NT2/D1 (cell line): ENCODE data around the gene TBC1D23.
"Not testable (repeated sequence)": the region's sequence is repeated elsewhere in the genome, so short reads cannot be mapped to it uniquely, and the experiment has no call there.

Source experiments
- DNase-seq: peaks from one replicate; pipeline ENCODE4 v3.0.0-alpha.2; 2011; ENCODE audit warnings: low read depth, low spot score
- H3K27me3 ChIP-seq: 2 replicates; pipeline ENCODE4 v1.6.0; 2011; ENCODE audit warnings: mild to moderate bottlenecking; ENCODE audit not compliant: insufficient read length, insufficient read depth
- H3K36me3 ChIP-seq: 2 replicates; pipeline ENCODE4 v1.6.1; 2011; ENCODE audit warnings: mild to moderate bottlenecking, low read length, mixed read lengths; ENCODE audit not compliant: insufficient read depth, insufficient read length
- H3K4me1 ChIP-seq: 2 replicates; pipeline ENCODE4 v1.5.1; 2011; ENCODE audit not compliant: insufficient read depth, insufficient read length
- H3K4me3 ChIP-seq: 2 replicates; pipeline ENCODE4 v1.5.1; 2011; ENCODE audit warnings: low read depth; ENCODE audit not compliant: insufficient read length
- H3K9ac ChIP-seq: 2 replicates; pipeline ENCODE4 v1.6.0; 2011; ENCODE audit warnings: low read depth; ENCODE audit not compliant: insufficient read length
- H3K9me3 ChIP-seq: 2 replicates; pipeline ENCODE4 v1.5.1; 2011; ENCODE audit warnings: mild to moderate bottlenecking, low read length; ENCODE audit not compliant: insufficient read depth
- SUZ12 ChIP-seq: IDR thresholded peaks from 2 replicates; pipeline ENCODE4 v1.6.1; 2011; ENCODE audit not compliant: insufficient read length, insufficient read depth; ENCODE audit errors: extremely low read depth
- YY1 ChIP-seq: IDR thresholded peaks from 2 replicates; pipeline ENCODE4 v1.6.1; 2011; ENCODE audit not compliant: insufficient read length, insufficient read depth
- ZNF274 ChIP-seq: IDR thresholded peaks from 2 replicates; pipeline ENCODE4 v1.6.1; 2011; ENCODE audit warnings: mild to moderate bottlenecking, low read depth, low read length

Gene TBC1D23

DNA sequence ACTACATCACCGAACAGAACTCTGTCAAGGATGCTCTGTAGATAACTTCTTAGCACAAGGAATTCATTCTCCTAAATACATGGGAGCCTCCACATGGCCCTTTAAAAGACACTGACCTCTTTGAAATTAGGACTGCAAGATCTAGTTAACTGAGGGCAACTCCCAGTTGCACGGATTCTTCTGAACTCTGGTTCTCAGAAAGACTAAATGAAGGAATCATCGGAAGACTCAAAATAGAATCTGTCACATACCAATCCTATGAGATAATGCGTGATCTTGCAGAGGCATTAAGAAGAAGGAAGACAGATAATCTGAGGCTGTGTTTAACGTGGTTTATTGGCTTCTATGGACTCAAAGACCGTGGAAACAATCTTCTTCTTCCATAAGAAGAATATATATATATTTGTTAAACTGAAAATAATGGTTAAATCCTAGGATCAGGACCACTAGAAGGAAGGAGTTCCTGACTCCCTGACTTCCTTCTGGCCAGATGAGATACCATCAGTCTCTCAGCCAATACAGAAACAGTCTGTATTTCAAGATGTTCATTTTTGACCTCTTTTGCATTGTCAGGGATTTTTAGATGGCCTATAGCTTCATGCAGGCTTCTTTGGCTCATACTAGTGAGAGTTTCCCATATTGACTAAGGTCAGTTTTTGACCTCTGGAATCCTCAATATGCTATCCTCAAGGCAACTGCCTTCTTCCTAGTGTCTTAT, 33.9 kb upstream of the TBC1D23 start:
- TF ChIP-seq YY1, result no peak
- no peak for TF ChIP-seq ZNF274
- TF ChIP-seq SUZ12, result no peak
- Histone ChIP-seq H3K9me3 (0 out of 2 replicates have a peak, but pooled peaks cover 4% of the 10 kb centered on the region), H3K27me3 (no peaks in the 10 kb centered on the region), H3K9ac (no peak overlapping the region), H3K4me1 (no peaks in the 10 kb centered on the region), H3K4me3 (no peak overlapping the region), H3K36me3 (no peaks in the 10 kb centered on the region)
- no peak for DNase-seq

DNA sequence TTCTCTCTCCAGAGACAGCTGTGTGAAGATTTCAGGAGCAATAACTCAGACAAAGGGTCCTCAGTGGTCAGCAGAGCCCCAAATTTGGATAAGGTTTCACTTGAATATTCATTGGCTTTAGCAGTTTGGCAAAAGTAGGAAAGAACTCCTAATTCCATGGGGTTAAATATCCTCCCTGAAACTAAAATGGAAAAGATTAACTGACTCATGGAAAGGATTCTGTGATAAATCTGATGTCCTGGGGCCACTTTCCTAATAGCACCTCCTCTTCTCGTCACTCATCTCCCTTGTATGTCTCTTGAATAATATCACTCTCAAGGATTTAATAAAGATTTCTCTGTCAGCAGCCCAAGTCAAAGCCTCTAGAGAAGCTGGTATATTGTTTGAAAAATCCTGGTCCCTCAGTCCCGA, 33.3 kb upstream of the TBC1D23 start:
- Histone ChIP-seq H3K4me1 (no peaks in the 10 kb centered on the region), H3K9me3 (0 out of 2 replicates have a peak, but pooled peaks cover 4% of the 10 kb centered on the region), H3K36me3 (no peaks in the 10 kb centered on the region), H3K27me3 (no peaks in the 10 kb centered on the region), H3K9ac (no peak overlapping the region), H3K4me3 (no peak overlapping the region)
- DNase-seq, result no peak
- TF ChIP-seq YY1, result no peak
- TF ChIP-seq SUZ12, result no peak
- no peak for TF ChIP-seq ZNF274

- Histone ChIP-seq H3K36me3 (no peaks in the 10 kb centered on the region), H3K4me3 (no peak overlapping the region), H3K9ac (no peak overlapping the region), H3K9me3 (0 out of 2 replicates have a peak, but pooled peaks cover 4% of the 10 kb centered on the region), H3K27me3 (no peaks in the 10 kb centered on the region), H3K4me1 (no peaks in the 10 kb centered on the region)
- no peak for DNase-seq
- TF ChIP-seq ZNF274 (no peak), YY1 (no peak), SUZ12 (no peak)
Observed at GRCh38 chr3:100228247-100228646, 32.5 kb upstream of the TBC1D23 start.

DNA sequence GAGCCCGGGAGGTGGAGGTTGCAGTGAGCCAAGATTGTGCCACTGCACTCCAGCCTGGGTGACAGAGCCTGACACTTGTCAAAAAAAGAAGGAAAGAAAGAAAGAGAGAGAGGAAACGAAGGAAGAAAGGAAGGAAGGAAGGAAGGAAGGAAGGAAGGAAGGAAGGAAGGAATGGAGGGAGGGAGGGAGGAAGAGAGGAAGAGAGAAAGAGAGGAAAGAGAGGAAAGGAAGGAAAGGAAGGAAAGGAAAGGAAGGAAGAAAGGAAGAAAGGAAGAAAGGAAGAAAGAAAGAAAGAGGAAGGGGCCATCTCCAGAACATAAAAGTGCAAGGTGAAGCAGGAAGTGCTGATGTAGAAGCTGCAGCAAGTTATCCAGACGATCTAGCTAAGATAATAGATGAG, 31.6 kb upstream of the TBC1D23 start:
- H3K36me3 ChIP-seq, H3K9ac ChIP-seq, DNase-seq, H3K9me3 ChIP-seq, H3K4me3 ChIP-seq, H3K27me3 ChIP-seq, H3K4me1 ChIP-seq: not testable (repeated sequence)

DNA sequence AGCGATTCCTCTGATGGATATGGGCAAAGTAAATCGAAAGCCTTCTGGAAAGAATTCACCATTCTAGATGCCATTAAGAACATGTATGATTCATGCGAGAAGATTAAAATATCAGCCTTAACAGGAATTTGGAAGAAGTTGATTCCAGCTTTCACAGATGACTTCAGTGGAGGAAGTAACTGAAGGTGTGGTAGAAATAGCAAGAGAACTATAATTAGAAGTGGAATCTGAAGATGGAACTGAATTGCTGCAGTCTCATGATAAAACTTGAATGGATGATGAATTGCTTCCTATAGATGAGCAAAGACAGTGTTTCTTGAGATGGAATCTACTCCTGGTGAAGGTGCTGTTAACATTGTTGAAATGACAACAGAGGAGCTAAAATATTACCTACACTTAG, 30.1 kb upstream of the TBC1D23 start:
- TF ChIP-seq YY1 (no peak), SUZ12 (no peak), ZNF274 (no peak)
- DNase-seq, result no peak
- Histone ChIP-seq H3K9ac (no peak overlapping the region), H3K27me3 (no peaks in the 10 kb centered on the region), H3K36me3 (no peaks in the 10 kb centered on the region), H3K9me3 (0 out of 2 replicates have a peak, but pooled peaks cover 4% of the 10 kb centered on the region), H3K4me1 (no peaks in the 10 kb centered on the region), H3K4me3 (no peak overlapping the region)

DNA sequence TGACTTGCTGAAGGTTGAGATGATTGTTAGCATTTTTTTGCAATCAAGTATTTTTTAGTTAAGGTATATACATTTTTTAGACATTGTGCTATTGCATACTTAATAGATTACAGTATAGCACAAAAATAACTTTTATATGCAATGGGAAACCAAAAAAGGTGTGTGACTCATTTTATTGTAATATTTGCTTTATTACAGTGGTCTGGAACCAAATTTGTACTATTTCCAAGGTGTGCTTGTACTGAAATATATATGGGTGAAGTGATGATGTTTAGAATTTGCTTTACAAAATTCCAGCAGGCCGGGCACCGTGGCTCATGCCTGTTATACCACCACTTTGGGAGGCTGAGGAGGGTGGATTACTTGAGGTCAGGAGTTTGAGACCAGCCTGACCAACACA, 29.1 kb upstream of the TBC1D23 start:
- DNase-seq, result no peak
- H3K9ac ChIP-seq, result no peak overlapping the region
- 0 out of 2 replicates have a peak, but pooled peaks cover 4% of the 10 kb centered on the region for H3K9me3 ChIP-seq
- TF ChIP-seq ZNF274 (no peak), SUZ12 (no peak), YY1 (no peak)
- H3K27me3 ChIP-seq, result no peaks in the 10 kb centered on the region
- H3K4me3 ChIP-seq, result no peak overlapping the region
- no peaks in the 10 kb centered on the region for H3K36me3 ChIP-seq
- no peaks in the 10 kb centered on the region for H3K4me1 ChIP-seq

- Histone ChIP-seq H3K9ac (no peak overlapping the region), H3K9me3 (peaks cover 21% of the 10 kb centered on the region), H3K36me3 (no peaks in the 10 kb centered on the region), H3K4me3 (no peak overlapping the region), H3K4me1 (no peaks in the 10 kb centered on the region), H3K27me3 (no peaks in the 10 kb centered on the region)
- TF ChIP-seq ZNF274 (no peak), SUZ12 (no peak), YY1 (no peak)
- DNase-seq, result no peak
Observed at GRCh38 chr3:100234364-100234763, 26.4 kb upstream of the TBC1D23 start.
